Stimulated activated naive B cell treated with anti-CD40 and anti-IgM and Interleukin-4, amounts not matched to agents 10 μg/mL and 1 μg/mL and 100 μg/mL, for 72 hours (primary cell): ENCODE results near the gene SSR1.
A peak's percentile ranks its signal among the peaks of the same experiment; 100 is the strongest.
"Not testable (repeated sequence)": the region's sequence is repeated elsewhere in the genome, so short reads cannot be mapped to it uniquely, and the experiment has no call there.

ENCODE experiments used
- ATAC-seq, 2 donors: fragments of 150-1000 bp; cut with Tn5 transposase; replicated peaks; 2 replicates each; pipeline ENCODE4 v1.10.0; 2021; ENCODE audit warnings: moderate library complexity in 1 of 2
- DNase-seq: peaks from one replicate; pipeline ENCODE4 v3.0.0; 2021
- H3K27ac Mint-ChIP-seq: one replicate; pipeline ENCODE4 v1.8.0; 2022; ENCODE audit warnings: mild to moderate bottlenecking, mixed read lengths
- H3K27me3 Mint-ChIP-seq, 2 donors: one replicate each; pipeline ENCODE4 v1.8.0; 2022; ENCODE audit warnings: mixed read lengths in 2 of 2
- H3K36me3 Mint-ChIP-seq, 2 donors: one replicate each; pipeline ENCODE4 v1.8.0; 2022; ENCODE audit warnings: mixed read lengths in 2 of 2, mild to moderate bottlenecking in 1 of 2
- H3K4me1 Mint-ChIP-seq, 2 donors: one replicate each; pipeline ENCODE4 v1.8.0; 2022; ENCODE audit warnings: mixed read lengths in 2 of 2, mild to moderate bottlenecking in 1 of 2
- H3K4me3 Mint-ChIP-seq, 2 donors: one replicate each; pipeline ENCODE4 v1.8.0; 2022; ENCODE audit warnings: mild to moderate bottlenecking in 2 of 2, mixed read lengths in 2 of 2, moderate library complexity in 1 of 2
- H3K9me3 Mint-ChIP-seq, 2 donors: one replicate each; pipeline ENCODE4 v1.8.0; 2022; ENCODE audit warnings: mixed read lengths in 2 of 2, mild to moderate bottlenecking in 1 of 2

Gene SSR1

DNA sequence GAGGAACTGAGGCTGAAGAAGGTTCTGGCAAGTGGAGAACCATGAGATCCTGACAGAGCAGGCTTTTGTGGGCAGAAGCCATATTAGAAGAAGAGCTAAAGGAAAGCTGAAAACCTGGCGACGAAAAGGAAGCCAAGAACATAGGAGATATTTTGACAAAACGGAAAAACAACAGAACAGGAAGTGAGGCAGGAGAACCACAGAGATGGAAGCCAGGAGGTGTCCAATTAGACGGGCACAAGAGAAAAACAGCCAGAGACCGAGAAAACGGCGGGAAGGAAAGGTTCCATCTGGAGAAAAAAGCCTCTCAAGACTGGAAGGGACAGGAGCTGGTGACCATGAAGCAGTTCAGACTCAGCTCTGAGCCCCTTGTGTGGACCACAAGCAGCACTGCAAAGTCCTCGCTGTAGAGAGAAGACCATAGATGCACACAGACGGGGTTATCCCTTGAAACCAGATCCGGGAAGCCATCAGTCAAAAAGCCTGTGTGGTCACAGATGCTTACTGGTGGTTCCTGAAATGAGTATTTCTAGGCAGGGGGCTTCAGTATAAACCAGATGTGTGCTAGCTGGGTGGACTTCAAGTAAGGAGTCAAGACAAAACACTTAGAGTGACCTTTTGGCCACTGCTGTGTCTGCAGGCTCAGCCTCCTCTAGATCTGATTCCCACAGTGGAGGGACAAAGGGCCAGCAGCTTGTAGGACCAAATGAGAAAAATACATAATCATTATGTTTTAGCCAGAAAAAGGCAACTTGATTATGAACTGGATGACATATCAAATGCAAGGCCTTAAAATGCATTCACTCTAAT lies 30.7 kb downstream of the SSR1 start:
- Mint-ChIP-seq H3K36me3 (peaks cover 18 to 46% of the 10 kb centered on the region in 2 donors), H3K4me3 (peak overlapping the region; percentile 1 to 46), H3K4me1 (peaks cover 23 to 31% of the 10 kb centered on the region in 2 donors), H3K27ac (peak overlapping the region; percentile 1), H3K27me3 (no peaks in the 10 kb centered on the region), H3K9me3 (no peaks in the 10 kb centered on the region)
- DNase-seq (no peak), ATAC-seq (peak; percentile 15 to 19)

DNA sequence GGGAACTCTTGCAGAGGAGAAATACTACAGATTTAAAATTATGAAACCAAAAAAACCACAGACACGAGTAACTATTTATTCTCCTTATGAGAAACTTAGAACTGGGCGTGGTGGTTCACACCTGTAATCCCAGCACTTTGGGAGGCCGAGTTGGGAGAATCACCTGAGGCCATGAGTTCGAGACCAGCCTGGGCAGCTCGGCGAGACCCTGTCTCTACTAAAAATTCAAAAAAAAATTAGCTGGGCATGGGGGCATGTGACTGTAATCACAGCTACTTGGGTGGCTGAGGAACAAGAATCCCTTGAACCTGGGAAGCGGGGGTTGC lies 36.8 kb downstream of the SSR1 start:
- Mint-ChIP-seq H3K27ac (peak overlapping the region; percentile 86), H3K9me3 (no peaks in the 10 kb centered on the region), H3K27me3 (no peaks in the 10 kb centered on the region), H3K4me3 (peak overlapping the region; percentile 43 to 58), H3K36me3 (peaks cover 3 to 19% of the 10 kb centered on the region in 2 donors), H3K4me1 (peaks cover 24 to 36% of the 10 kb centered on the region in 2 donors)
- no peak for ATAC-seq
- DNase-seq = no peak

DNA sequence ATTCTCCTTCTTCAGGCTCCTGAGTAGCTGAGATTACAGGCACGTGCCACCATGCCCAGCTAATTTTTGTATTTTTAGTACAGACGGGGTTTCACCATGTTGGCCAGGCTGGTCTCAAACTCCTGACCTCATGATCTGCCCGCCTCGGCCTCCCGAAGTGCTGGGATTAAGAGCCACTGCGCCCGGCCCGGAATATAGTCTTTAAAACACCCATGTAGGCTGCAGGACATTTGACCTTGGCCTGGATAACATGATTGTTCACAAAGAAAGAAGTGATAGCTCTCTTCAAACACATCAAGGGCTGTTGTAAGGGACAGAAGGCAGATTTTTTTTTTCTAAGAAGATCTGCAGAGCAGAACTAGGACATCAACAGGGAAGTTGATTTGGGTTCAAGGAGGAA lies 38.5 kb downstream of the SSR1 start:
- not testable (repeated sequence) for DNase-seq, H3K27ac Mint-ChIP-seq, H3K27me3 Mint-ChIP-seq, H3K9me3 Mint-ChIP-seq, H3K4me3 Mint-ChIP-seq, ATAC-seq
- peaks cover 0 to 11% of the 10 kb centered on the region in 2 donors for H3K36me3 Mint-ChIP-seq
- peaks cover 24 to 36% of the 10 kb centered on the region in 2 donors for H3K4me1 Mint-ChIP-seq

DNA sequence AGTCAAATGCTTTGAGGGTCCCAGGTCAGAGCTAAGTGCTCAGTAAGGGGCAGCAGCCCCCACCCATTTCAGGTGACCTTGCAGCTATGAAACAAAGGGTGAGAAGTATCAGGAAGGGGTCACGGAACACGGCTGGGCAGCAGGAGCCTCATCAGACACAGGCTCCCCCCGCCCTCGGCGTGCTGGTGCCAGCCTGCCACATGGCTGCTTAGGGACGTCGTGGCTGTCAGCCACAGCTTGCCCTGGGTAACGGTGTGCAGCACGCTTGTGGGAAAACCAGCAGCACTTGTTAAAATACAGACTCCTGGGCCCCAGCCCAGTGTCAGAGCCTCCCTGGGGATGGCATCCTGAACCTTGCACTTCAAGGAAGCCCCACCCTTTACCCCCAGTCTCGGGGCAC lies 39.3 kb downstream of the SSR1 start:
- peaks cover 0 to 10% of the 10 kb centered on the region in 2 donors for H3K36me3 Mint-ChIP-seq
- H3K27ac Mint-ChIP-seq = no peak overlapping the region
- ATAC-seq (no peak), DNase-seq (no peak)
- H3K9me3 Mint-ChIP-seq = no peaks in the 10 kb centered on the region
- H3K27me3 Mint-ChIP-seq = no peaks in the 10 kb centered on the region
- peaks cover 22 to 31% of the 10 kb centered on the region in 2 donors for H3K4me1 Mint-ChIP-seq
- no peak overlapping the region for H3K4me3 Mint-ChIP-seq

DNA sequence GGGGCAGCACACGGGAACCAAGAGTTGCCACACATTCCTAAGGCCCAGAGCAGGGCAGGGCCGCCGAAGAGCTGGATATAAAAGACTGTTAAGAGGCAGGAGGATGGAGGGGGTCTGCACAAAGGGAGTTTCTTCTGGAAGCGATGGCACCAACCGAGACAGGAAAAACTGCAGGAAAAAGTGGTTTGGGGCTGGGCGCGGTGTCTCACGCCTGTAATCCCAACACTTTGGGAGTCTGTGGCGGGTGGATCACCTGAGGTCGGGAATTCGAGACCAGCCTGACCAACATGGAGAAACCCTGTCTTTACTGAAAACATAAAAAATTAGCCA lies 41.8 kb downstream of the SSR1 start:
- no peak for ATAC-seq
- no peak for DNase-seq
- H3K4me1 Mint-ChIP-seq = peaks cover 7% of the 10 kb centered on the region in 2 donors
- no peaks in the 10 kb centered on the region for H3K27me3 Mint-ChIP-seq
- no peak overlapping the region for H3K27ac Mint-ChIP-seq
- peaks cover 0 to under 1% of the 10 kb centered on the region in 2 donors for H3K9me3 Mint-ChIP-seq
- no peak overlapping the region for H3K4me3 Mint-ChIP-seq
- peaks cover 3 to 12% of the 10 kb centered on the region in 2 donors for H3K36me3 Mint-ChIP-seq

DNA sequence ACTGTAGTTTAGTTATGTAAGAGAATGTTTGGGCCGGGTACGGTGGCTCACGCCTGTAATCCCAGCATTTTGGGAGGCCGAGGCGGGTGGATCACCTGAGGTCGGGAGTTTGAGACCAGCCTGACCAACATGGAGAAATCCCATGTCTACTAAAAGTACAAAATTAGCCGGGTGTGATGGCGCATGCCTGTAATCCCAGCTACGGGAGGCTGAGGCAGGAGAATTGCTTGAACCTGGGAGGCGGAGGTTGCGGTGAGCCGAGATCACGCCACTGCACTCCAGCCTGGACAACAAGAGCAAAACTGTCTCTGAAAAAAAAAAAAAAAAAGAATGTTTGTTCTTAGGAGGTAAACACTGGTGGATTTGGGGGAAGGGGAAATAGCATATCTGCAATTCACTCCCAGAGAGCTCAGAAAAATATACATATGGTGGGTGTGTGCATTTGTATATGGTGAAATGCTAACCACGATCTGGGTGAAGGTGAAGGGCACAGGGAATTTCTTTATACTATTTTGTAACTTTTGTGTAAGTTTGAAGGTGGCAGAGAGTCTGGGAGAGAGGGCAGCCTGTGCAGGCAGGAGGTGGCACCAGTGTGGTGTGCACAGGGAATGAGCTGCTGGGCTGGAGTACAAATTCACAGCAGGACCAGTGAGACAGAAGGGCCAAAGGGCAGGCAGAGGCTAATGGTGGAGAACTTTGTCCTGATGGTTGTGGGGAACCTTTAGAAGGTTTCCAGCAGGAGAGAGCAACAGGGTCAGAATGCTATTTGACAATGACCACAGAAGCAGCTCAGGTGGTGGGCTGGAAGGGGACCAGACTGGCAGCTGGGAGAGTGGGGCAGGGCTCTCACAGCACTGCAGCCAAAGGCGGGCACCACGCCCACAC lies 42.4 kb downstream of the SSR1 start:
- Mint-ChIP-seq H3K4me3 (no peak overlapping the region), H3K27ac (peak overlapping the region; percentile 65), H3K27me3 (no peaks in the 10 kb centered on the region), H3K4me1 (peaks cover under 1 to 1% of the 10 kb centered on the region in 2 donors), H3K9me3 (peaks cover 0 to 2% of the 10 kb centered on the region in 2 donors), H3K36me3 (peaks cover 3 to 12% of the 10 kb centered on the region in 2 donors)
- no peak for ATAC-seq
- no peak for DNase-seq

DNA sequence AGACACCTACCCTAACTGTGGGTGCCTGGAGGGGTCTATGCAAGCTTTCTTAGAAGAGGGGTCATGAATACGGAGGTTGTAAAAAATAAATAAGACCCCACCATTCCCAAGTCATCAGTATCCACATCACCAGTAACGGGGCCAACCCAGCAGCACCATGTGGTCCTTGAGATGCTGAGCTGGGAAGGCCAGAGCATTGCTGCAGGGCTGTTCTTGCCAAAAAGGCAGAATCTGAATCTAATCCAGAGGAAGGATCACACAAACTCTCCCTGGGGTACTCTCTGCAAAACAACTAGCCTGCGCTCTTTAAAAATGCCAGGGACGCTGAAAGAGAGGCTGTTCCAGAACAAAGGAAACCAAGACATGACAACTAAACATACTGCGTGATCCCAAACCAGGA lies 43.2 kb downstream of the SSR1 start:
- Mint-ChIP-seq H3K27ac (no peak overlapping the region), H3K4me1 (no peaks in the 10 kb centered on the region), H3K36me3 (peaks cover 3 to 12% of the 10 kb centered on the region in 2 donors), H3K9me3 (peaks cover 0 to 2% of the 10 kb centered on the region in 2 donors), H3K4me3 (no peak overlapping the region), H3K27me3 (no peaks in the 10 kb centered on the region)
- no peak for DNase-seq
- no peak for ATAC-seq

DNA sequence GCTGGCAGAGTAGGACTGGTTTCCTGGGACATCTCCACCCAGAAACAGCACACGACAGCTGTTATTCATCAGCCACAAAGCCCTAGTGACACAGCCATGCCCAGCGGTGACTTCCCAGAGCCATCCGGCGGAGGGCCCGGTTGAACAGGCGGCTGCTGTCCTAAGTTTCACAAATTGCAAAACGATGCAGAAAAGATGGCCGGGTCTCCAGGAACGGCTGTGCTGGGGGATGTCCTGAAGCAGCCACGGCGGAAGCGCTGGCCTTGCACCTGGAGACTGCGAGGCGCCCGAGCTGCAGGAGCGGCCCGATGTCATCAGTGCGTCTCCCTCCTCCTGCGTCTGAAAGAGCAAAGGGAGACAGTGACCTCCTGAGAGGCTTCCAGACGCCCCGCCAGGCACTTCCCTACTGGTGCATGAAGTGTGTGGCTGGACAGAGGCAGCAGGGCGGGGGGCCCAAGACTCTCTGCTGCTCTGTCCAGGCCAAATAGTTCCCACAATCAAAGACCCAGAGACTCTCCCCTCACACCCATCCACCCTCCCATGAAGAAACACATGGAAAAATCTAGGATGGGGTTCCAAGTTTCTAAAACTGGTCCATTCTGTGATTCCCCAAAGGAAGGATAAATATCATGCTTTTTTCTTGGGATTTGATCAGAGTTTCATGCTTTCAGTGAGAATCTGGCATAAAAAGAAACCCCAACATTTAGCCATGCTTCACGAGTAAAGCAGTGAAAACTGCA lies 44.0 kb downstream of the SSR1 start:
- H3K27ac Mint-ChIP-seq = no peak overlapping the region
- no peaks in the 10 kb centered on the region for H3K27me3 Mint-ChIP-seq
- peaks cover 3 to 12% of the 10 kb centered on the region in 2 donors for H3K36me3 Mint-ChIP-seq
- no peaks in the 10 kb centered on the region for H3K4me1 Mint-ChIP-seq
- ATAC-seq (no peak), DNase-seq (no peak)
- peaks cover 0 to 2% of the 10 kb centered on the region in 2 donors for H3K9me3 Mint-ChIP-seq
- H3K4me3 Mint-ChIP-seq = no peak overlapping the region

DNA sequence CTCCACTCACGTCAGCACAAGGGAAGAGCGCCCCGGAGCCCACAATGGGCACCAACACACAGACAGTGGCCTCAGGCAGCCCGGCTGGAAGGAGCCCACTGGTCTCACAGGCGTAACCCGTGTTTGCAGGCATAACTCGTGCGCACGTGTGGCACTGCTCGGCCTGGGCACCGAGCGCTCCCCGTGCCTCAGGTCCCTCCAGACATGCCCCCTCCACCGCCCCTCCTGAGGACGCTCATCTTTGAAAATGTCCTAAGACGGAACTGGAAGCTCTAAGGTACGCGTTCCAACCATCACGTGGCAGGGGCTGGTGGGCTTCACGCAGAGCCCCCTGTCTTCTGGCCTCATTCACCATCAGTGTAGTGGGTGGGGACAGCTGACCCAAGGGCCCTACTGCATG lies 44.6 kb downstream of the SSR1 start:
- Mint-ChIP-seq H3K27ac (no peak overlapping the region), H3K9me3 (peaks cover 0 to 2% of the 10 kb centered on the region in 2 donors), H3K36me3 (peaks cover 3 to 12% of the 10 kb centered on the region in 2 donors), H3K4me1 (no peaks in the 10 kb centered on the region), H3K4me3 (no peak overlapping the region), H3K27me3 (no peaks in the 10 kb centered on the region)
- no peak for DNase-seq
- ATAC-seq = no peak

DNA sequence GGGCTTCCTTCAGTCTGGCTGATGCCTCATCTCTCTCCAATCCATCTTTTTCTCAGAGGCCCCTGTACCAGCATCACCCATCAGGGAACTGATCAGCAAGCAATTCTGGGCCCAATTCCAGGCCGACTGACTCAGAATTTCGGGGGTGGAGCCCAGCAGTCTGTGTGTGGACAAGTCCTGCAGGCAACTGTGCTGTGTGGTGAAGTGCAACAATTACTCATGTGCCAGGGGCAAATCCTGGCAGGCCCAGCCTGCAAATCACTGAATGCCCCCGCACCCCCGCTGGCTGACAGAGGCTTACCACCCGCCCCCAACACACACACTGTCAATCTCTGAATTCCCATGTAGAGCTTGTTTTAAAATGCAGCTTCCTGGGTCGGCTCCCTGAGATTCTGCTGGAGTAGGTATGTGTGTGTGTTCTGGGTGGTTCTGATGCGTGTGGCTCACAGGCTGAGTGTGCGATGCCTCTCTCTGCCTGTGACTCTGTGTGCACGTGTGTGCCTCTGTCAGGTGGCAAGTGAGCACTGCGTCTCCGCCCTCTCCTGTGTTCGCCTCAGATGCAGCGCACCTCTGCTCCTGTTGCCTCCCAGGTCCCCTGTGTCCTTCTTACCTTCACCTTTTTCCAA lies 45.4 kb downstream of the SSR1 start:
- DNase-seq = no peak
- Mint-ChIP-seq H3K27me3 (no peaks in the 10 kb centered on the region), H3K36me3 (peaks cover 3 to 12% of the 10 kb centered on the region in 2 donors), H3K27ac (peak overlapping the region; percentile 47), H3K4me1 (no peaks in the 10 kb centered on the region), H3K4me3 (no peak overlapping the region), H3K9me3 (peaks cover 0 to 2% of the 10 kb centered on the region in 2 donors)
- ATAC-seq = no peak

DNA sequence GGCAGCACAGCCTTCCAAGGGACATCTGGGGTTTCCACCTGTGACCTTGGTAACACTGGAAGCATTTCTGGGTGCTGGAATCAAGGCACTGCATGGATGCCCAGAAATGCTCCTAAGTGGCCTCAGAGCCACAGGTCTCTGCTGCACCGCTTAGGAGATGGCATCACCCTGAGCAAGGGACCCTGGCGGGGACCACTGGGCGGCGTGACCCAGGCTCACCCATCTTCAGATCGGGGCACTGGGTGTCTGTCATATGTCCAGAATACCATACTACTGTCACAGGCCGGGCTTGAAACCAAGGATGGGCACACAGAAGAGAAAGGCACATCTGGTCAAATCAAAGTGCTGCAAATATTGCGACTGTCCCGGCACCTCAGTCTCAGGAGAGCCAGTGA lies 45.9 kb downstream of the SSR1 start:
- peaks cover 3 to 12% of the 10 kb centered on the region in 2 donors for H3K36me3 Mint-ChIP-seq
- H3K27ac Mint-ChIP-seq = no peak overlapping the region
- no peak overlapping the region for H3K4me3 Mint-ChIP-seq
- DNase-seq = no peak
- H3K27me3 Mint-ChIP-seq = no peaks in the 10 kb centered on the region
- peaks cover 2 to 3% of the 10 kb centered on the region in 2 donors for H3K9me3 Mint-ChIP-seq
- ATAC-seq = no peak
- peaks cover 2 to 5% of the 10 kb centered on the region in 2 donors for H3K4me1 Mint-ChIP-seq

DNA sequence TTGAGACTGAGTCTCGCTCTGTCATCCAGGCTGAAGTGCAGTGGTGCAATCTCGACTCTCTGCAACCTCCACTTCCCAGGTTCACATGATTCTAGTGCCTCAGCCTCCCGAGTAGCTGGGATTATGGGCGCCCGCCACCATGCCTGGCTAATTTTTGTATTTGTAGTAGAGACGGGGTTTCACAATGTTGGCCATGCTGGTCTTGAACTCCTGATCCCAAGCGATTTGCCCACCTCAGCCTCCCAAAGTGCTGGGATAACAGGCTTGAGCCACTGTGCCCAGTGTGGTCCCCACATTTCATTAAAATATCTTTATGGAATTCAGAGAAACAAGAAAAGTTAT lies 47.6 kb downstream of the SSR1 start:
- not testable (repeated sequence) for H3K27me3 Mint-ChIP-seq, H3K9me3 Mint-ChIP-seq, DNase-seq, H3K4me3 Mint-ChIP-seq, ATAC-seq, H3K27ac Mint-ChIP-seq
- peaks cover 3 to 12% of the 10 kb centered on the region in 2 donors for H3K36me3 Mint-ChIP-seq
- peaks cover 14 to 21% of the 10 kb centered on the region in 2 donors for H3K4me1 Mint-ChIP-seq

DNA sequence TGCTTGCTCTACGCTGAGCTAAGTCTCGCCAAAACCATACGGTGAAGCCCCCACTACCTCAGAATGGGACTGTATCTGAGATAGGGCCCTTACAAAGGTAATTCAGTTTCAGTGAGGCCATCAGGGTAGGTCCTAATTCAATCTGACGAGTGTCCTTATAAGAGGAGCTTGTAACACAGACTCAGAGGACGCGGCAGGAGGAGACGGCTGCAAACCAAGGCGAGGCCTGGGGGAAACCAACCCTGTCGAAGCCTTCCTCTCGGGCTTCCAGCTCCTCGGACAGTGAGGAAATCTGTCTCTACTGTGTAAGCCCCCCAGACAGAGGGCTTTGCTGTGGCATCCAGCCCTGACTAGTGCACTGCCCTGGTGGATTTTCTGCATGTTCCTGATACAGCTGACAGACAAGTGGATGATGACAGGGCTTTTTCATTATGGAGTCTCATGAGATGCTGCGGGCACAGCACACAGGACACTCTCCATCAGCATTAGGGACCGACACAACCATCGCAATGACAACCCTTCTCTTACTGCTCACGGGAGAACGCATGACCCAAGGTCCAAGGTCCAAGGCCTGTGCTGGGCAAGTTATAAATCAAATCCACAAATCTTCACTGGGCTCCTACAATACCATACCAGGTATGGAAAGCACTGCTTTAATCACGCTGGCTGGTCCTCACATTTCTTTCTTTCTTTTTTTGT lies 48.2 kb downstream of the SSR1 start:
- H3K9me3 Mint-ChIP-seq = peaks cover 2 to 3% of the 10 kb centered on the region in 2 donors
- ATAC-seq (no peak), DNase-seq (no peak)
- peaks cover 3 to 12% of the 10 kb centered on the region in 2 donors for H3K36me3 Mint-ChIP-seq
- peaks cover 15 to 25% of the 10 kb centered on the region in 2 donors for H3K4me1 Mint-ChIP-seq
- peaks cover 4 to 11% of the 10 kb centered on the region in 2 donors for H3K27me3 Mint-ChIP-seq
- no peak overlapping the region for H3K4me3 Mint-ChIP-seq
- no peak overlapping the region for H3K27ac Mint-ChIP-seq
